ENCODE measurements around the gene CD1C. TPM values are rescaled to one million over a fixed set of nuclear protein-coding genes. Genes with fewer than 3 reads are reported as not detected.
"Not testable (repeated sequence)": the region's sequence is repeated elsewhere in the genome, so short reads cannot be mapped to it uniquely, and the experiment has no call there.

The CD1C gene
- total RNA-seq, 3 donors from 2014 or later: 0.35 to 0.61 (median 0.49) TPM

DNA sequence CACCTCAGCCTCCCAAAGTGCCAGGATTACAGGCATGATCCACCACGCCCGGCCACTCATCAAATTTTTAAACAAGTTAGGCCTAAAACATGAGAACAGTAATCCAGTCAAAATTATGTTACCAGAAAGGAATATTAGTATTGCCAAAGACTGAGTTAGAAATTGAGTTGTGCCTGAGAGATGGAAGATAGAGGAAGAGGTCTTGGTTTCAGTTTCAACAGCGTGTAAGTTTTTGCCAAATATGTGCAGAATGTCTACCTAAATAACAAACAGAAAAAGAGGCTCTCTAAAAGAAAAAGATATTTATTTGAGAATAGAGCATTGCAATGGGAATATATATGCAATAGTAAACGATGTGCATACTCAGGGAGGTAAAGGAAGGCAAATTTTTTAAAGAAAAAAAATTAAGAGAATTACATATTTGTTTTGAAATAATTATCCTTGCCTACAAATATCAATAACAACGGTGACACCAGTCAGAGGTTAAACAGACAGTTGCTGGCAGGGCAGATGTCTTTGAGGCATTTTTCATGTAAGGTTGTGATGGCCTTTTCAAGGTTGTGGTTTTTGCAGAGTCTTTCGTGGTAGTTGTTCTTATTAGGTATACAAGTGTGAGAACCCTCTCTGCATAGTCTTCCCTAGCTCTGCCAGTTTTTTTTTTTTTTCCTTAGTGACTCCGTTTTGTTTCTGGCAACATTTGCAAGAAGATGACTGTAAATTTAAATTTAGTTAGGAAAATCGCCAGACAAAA lies 43.9 kb downstream of the CD1C start:
- peaks cover 5% of the 10 kb centered on the region for H3K9me3 Mint-ChIP-seq
- H3K4me3 Mint-ChIP-seq: no peak overlapping the region
- no peaks in the 10 kb centered on the region for H3K36me3 Mint-ChIP-seq (ENCODE audit: insufficient read depth)
- peaks cover 6% of the 10 kb centered on the region for H3K4me1 Mint-ChIP-seq (ENCODE audit: low read depth)
- peaks cover 11% of the 10 kb centered on the region for H3K27me3 Mint-ChIP-seq (ENCODE audit: low read depth)
- ATAC-seq (no peak), DNase-seq (no peak)

DNA sequence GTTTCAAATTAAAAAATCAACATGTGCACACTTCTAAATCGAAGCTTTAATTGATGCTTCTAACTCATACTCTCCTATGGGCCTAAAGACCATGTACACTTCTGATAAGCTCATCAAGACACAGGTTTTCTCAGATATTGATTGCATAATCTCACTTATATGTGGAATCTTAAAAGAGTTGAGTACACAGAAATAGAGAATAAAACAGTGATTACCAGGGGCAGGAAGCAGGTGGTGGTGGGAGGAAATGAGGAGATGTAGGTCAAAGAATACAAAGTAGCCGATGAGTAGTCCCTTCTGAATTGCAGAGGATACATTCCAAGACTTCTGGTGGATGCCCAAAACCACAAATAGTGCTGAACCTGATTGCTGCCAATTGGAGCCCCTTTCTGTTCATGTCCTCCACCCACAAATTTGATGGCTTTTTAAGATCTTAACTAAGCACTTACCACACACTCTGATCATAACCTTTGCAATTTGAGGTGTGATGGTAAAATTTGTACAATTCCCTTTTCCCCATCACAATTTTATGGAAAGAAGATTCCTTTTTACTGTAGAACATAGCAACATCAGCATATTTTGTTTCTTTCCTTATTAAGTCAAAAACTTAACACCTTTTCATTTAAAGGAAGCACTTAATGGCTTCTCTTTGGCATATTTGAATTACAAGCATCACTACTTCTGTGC lies 44.9 kb downstream of the CD1C start:
- DNase-seq (no peak), ATAC-seq (no peak)
- Mint-ChIP-seq H3K36me3 (ENCODE audit: insufficient read depth) (no peaks in the 10 kb centered on the region), H3K27me3 (ENCODE audit: low read depth) (peaks cover 10% of the 10 kb centered on the region), H3K4me3 (no peak overlapping the region), H3K4me1 (ENCODE audit: low read depth) (peaks cover 6% of the 10 kb centered on the region), H3K9me3 (peaks cover 9% of the 10 kb centered on the region)

DNA sequence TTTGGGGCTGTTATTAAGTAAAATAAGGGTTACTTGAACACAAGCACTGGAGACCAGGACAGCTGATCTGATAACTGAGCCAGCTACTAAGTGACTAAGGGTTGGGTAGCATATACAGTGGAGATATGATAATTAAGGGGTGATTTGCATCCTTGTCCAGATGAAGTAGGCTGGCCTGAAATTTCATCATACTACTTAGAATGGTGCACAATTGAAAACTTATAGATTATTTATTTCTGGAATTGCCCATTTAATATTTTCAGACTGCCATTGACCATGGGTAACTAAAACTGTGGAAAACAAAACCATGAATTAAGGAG lies 45.5 kb downstream of the CD1C start:
- Mint-ChIP-seq H3K36me3 (ENCODE audit: insufficient read depth) (no peaks in the 10 kb centered on the region), H3K27me3 (ENCODE audit: low read depth) (peaks cover 10% of the 10 kb centered on the region), H3K9me3 (peaks cover 9% of the 10 kb centered on the region), H3K4me1 (ENCODE audit: low read depth) (peaks cover 6% of the 10 kb centered on the region), H3K4me3 (no peak overlapping the region)
- DNase-seq: no peak
- ATAC-seq: no peak

DNA sequence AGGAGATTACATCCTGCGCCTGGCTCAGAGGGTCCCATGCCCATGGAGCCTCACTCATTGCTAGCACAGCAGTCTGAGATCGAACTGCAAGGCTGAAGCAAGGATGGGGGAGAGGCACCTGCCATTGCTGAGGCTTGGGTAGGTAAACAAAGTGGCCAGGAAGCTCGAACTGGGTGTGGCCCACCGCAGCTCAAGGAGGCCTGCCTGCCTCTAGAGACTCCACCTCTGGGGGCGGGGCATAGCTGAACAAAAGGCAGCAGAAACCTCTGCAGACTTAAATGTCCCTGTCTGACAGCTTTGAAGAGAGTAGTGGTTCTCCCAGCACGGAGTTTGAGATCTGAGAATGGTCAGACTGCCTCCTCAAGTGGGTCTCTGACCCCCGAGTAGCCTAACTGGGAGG lies 46.7 kb downstream of the CD1C start:
- ATAC-seq: not testable (repeated sequence)

More for the DNA sequence above, 46.7 kb downstream of the CD1C start:
- H3K4me1 Mint-ChIP-seq (ENCODE audit: low read depth); H3K27me3 Mint-ChIP-seq (ENCODE audit: low read depth); H3K36me3 Mint-ChIP-seq (ENCODE audit: insufficient read depth); H3K4me3 Mint-ChIP-seq; H3K9me3 Mint-ChIP-seq; DNase-seq: not testable (repeated sequence)

Other genes starting within 250 kb of the CD1C start
- not detected for gene CD1D, start 109.0 kb upstream of the CD1C start, total RNA-seq
- not detected for gene CD1A, start 35.5 kb upstream of the CD1C start, total RNA-seq
- gene CD1B, start 41.6 kb downstream of the CD1C start, total RNA-seq: not detected
- not detected for gene CD1E, start 64.0 kb downstream of the CD1C start, total RNA-seq
- gene OR10T2, start 109.5 kb downstream of the CD1C start, total RNA-seq: not detected
- gene OR10K2, start 136.3 kb downstream of the CD1C start, total RNA-seq: not detected
- gene OR10K1, start 171.9 kb downstream of the CD1C start, total RNA-seq: not detected
- gene OR10R2, start 182.3 kb downstream of the CD1C start, total RNA-seq: not detected